Stimulated activated CD4-positive, alpha-beta T cell treated with anti-CD3 and anti-CD28 coated beads, TNF-alpha, amount 100 ng/mL, for 48 hours (primary cell): ENCODE measurements around the gene APC2.
"Not testable (repeated sequence)": the region's sequence is repeated elsewhere in the genome, so short reads cannot be mapped to it uniquely, and the experiment has no call there.

Experiments
- DNase-seq, 3 donors: peaks; one replicate each; pipeline ENCODE4 v3.0.0-alpha.2; 2020; ENCODE audit warnings: low read depth in 3 of 3

Gene APC2

GRCh38 chr19:1477056-1477455, 27.1 kb downstream of the APC2 start:
- not testable (repeated sequence) for DNase-seq

- DNase-seq = peak; percentile 84 to 94 (median 89)
These were observed 29.2 kb downstream of the APC2 start, which contains the start of gene C19orf25 for GRCh38 chr19:1478934-1479707. TSS of gene C19orf25 (minus strand) at chr19:1479215. CDS start at chr19:1478903, 312 bp downstream.

GRCh38 chr19:1481224-1481892, 31.4 kb downstream of the APC2 start:
- DNase-seq = no peak

GRCh38 chr19:1481893-1482360, 32.0 kb downstream of the APC2 start:
- no peak for DNase-seq

GRCh38 chr19:1482361-1483130, 32.6 kb downstream of the APC2 start:
- DNase-seq = no peak

GRCh38 chr19:1483131-1483978, 33.4 kb downstream of the APC2 start:
- no peak for DNase-seq

GRCh38 chr19:1483979-1484428, 34.1 kb downstream of the APC2 start:
- DNase-seq = no peak

- no peak for DNase-seq
These were observed 37.0 kb downstream of the APC2 start for GRCh38 chr19:1486720-1487575.

GRCh38 chr19:1487576-1488281, 37.8 kb downstream of the APC2 start:
- no peak for DNase-seq

- DNase-seq = no peak
These were observed 38.3 kb downstream of the APC2 start for GRCh38 chr19:1488282-1488601.

- no peak for DNase-seq
These were observed 39.8 kb downstream of the APC2 start for GRCh38 chr19:1489463-1490310.

GRCh38 chr19:1490311-1491113, 40.6 kb downstream of the APC2 start, which contains the start of gene PCSK4:
TSS of gene PCSK4 (minus strand) at chr19:1490350. CDS start at chr19:1490346, 4 bp downstream.
- peak; percentile 95 to 98 (median 96) for DNase-seq

GRCh38 chr19:1491114-1491848, 41.4 kb downstream of the APC2 start, which contains the start of gene REEP6:
TSS of gene REEP6 (plus strand) at chr19:1491181. CDS start at chr19:1491270, 89 bp downstream.
- DNase-seq = no peak

GRCh38 chr19:1491849-1492170, 41.9 kb downstream of the APC2 start:
- no peak for DNase-seq

GRCh38 chr19:1492474-1493006, 42.6 kb downstream of the APC2 start:
- no peak for DNase-seq

- DNase-seq = no peak
These were observed 44.3 kb downstream of the APC2 start for GRCh38 chr19:1494115-1494815.
